GM21619 (cell line): ENCODE data around the gene TUBB3.
"Not testable (repeated sequence)": the region's sequence is repeated elsewhere in the genome, so short reads cannot be mapped to it uniquely, and the experiment has no call there.

Experiments
- ATAC-seq: cut with Tn5 transposase; IDR thresholded peaks from one replicate; pipeline ENCODE4 v1.9.1; 2021; ENCODE audit not compliant: unreplicated experiment

Gene TUBB3

DNA sequence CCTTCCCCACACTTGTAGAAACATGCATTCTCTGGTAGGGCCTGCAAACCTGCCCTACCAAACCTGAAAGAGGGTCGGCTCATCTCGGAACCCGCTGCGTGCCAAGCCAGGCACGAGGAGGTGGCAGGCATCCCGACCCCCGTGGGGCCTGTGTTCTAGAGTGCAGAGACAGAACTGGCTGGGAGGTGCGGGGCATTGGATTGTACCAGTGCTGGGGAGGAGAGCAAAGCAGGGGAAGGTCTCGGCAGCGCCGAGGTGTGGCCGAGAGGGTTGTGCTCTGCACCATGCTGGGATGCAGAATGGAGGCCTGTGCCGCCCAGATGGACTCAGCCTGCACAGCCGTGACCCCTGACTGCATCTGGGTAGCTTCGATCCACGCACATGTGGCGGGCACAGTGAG is 22.3 kb upstream of the TUBB3 start:
- ATAC-seq = no peak

DNA sequence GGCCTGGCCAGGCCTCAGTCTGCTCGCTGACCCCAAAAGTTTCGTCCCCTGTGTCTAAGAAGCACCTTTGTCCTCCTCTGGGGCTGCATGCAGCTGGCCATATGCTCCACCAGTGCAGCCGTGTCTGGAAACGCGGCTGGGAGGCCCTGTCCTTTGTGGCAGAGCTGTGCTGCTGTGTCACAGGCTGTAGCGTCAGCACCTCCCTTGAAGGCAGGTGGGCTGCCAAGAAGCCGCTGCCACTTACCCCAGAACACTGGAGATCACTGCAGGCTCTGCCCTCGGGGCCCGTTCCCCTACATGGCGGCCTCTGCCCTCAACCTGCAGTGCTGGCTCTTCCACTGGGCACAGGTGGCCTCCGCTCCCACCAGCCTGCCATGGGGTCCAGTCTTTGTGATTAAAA is 20.2 kb upstream of the TUBB3 start:
- ATAC-seq = no peak

DNA sequence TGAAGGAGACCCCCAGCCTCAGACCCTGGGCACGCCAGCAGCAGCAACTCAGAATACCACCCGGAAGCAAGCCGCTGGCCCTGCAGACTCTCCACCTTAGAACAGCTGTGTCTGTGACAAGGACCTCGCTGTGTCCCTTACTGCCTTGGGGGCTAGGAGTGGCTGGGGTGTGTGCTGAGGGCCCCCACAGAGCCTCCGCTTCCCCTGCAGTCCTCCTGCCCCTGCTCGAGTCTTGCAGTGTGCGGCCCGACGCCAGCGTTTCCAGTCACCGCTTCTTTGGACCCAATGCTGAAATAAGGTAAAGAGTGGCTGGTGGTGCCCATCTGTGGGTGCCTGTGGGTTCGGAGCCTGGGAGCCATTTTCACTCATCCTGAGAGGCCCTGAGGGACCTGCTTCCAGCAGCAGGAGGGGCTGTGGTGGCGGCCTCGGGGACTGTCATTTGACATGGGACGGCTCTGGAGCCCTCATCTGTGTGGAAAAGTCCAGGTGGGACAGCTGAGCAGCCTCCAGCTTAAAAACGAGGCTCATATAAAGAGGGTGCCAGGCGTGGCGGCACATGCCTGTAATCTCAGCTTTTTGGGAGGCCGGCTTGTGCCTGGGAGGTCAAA is 19.1 kb upstream of the TUBB3 start:
- ATAC-seq = no peak

DNA sequence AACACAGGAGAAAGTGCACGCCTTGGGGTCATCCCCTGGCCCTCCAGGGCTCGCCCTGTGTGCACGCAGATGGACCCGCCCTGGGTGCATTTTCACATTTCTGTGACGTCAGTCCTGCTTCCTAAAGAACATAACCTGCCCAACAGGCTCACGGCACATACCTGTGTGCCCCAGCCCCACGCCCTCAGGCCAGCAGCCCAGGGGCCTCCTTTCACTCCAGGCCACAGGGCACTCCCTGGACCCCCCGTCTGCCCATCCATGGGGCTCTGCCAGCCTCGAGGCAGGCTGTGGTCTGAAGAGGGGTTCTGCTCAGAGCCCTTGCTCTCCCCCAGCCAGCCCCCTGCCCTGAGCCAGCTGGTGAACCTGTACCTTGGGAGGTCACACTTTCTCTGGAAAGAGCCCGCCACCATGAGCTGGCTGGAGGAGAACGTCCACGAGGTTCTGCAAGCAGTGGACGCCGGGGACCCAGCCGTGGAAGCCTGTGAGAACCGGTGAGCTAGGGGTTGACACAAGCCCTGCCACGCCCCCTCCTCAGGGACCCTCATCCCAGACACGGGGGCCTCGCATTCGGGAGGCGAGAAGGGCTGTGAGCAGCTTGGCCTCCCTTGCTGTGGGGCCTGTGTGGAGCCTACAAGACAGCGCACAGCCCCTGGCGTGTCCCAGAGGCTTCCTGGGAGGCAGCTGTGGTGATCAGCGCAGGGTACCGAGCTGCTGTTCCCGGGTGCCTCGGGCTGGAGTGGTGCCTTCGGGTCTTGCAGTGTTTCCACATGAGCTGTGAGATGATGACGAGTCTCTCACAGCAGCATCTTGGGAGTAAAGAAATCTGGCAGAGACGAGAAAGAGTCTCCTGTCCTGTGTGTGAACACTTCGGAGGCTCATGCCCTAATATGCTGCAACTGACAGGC is 18.3 kb upstream of the TUBB3 start:
- ATAC-seq = no peak

DNA sequence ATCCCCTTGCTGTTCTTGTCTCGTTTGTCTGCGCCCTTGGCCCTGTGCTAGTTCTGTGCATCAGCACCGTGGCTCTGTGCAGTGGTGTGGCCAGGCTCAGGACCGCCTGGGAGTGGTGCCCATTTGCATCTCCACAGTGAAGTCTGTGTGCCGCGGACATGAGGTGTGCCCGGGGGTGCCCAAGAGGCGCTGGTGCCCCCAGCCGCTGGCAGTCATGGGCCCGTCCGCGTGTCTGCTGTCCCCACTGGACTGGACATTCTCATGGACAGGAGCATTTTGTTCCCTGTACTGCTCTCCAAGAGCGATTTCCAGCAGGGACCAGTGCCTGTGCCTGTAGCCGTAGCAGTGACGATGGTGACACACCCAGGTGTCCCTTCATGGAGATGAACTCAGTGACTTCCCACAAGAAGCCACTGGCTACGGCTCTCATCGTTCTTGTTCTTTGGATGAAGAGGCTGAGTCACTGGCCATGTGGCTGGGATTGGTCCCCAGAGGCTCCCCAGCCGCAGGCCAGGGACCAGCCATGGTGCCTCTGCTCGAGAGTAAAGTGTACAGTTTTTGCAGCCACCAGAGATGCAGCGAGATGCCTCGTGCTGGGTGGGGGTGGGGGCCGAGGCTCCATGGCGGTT is 17.5 kb upstream of the TUBB3 start:
- ATAC-seq = no peak

DNA sequence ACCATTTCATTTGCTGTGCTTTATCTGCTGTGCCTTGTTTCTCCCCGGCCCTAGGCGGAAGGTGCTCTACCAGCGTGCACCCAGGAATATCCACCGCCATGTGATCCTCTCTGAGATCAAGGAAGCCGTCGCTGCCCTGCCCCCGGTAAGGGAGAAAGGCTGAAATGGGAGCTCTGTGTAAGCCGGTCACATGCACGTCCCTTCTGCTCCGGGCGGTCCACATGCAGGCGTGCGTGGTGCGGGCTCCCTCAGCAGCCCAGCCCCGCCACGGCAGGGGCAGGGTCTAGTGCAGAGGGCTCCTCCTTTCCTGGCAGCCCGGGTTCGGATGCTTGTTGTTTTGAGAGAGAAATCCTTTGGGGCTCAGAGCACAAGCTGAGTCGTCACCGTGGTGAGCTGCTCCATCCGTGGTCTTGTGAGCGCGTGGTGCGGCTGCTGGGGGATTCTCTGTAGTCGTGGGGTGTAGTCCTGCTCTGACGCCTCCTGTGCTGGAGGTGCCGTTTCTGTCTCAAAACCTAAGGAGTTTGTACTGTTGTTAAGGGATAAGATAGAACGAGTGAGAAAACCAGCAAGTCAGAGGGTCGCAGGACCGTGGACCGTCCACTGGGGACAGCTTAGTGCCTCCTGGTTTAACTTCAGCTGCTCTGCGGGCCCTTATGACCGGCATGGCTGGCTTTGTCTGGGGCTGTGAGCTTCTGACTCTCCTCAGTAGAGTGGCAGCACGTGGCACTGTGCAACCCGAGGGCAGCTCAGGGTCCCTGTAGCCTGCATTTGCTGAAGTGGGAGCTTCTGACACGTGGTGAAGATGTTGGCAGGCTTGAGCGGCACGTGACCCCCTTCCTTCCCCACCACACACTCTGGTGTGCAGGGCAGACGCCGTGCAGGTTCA is 16.8 kb upstream of the TUBB3 start:
- no peak for ATAC-seq

DNA sequence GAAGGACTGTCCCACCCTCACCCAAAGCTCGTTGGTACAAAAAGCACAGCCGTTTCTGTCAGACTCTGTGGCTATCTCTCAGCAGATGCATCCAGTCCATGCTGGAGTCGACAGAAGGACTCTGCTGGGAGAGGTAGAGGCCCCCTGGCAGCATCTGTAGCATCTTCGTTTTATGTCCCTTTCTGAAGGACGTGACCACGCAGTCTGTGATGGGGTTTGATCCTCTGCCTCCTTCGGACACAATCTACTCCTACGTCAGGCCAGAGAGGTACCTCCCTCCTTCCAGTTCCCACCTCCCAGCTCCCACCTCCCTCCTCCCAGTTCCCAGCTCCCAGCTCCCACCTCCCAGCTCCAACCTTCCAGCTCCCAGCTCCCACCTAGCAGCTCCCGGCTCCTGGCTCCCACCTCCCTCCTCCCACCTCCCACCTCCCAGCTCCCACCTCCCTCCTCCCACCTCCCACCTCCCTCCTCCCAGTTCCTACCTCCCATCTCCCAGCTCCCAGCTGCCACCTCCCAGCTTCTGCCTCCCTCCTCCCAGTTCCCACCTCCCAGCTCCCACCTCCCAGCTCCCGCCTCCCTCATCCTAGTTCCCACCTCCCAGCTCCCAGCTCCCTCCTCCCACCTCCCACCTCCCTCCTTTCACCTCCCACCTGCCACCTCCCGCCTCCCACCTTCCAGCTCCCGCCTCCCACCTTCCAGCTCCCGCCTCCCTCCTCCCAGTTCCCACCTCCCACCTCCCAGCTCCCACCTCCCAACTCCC is 15.9 kb upstream of the TUBB3 start:
- ATAC-seq = no peak

DNA sequence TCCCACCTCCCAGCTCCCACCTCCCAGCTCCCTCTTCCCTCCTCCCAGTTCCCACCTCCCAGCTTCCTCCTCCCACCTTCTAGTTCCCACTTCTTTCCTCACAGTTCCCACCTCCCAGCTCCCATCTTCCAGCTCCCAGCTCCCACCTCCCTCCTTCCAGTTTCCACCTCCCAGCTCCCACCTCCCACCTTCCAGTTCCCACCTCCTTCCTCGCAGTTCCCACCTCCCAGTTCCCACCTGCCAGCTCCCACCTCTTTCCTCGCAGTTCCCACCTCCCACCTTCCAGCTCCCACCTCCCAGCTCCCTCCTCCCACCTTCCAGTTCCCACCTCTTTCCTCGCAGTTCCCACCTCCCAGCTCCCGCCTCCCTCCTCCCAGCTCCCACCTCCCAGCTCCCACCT is 14.9 kb upstream of the TUBB3 start:
- no peak for ATAC-seq

DNA sequence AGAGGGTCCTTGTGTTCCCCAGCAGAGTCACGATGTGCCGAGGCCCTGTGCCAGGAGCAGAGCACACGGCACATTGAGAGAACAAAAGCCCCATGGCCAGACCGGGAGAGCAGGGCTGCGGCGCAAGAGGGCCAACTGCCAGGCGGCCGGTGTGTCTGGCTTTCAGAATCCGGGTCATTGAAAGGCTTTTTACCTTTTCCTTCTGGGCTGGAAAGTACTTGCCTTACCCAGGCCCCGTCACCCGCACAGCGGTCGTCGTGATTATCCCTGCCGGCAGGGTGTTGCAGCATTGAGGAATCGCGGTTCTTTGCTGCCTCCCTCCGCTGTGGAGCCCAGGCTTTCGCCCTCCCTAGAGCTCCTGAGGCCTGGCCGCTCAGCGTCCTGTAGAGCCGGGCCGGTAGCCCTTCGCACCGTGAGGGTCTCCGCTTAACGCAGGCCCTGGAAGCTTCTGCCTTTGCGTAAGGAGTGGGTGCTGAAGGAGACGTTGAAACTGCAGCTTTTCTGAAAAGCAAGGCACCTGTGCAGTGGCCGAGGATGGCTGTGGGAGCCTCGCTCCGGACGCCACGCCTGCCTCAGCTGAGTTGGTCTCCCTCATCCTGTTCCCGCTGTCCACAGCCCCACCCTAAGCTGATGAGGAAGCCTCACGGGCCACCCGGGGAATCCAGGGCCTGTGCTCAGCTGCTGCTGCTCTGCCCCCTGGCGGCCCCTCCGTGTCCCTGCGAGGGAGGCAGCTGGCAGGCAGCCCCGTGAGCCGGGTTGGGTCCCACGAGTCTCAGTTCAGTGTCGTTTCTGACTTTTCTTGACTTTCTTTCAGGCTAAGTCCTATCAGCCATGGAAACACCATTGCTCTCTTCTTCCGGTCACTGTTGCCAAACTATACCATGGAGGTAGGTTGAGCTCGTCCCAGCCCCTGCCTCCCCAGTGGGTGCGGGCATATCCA is 13.1 kb upstream of the TUBB3 start:
- no peak for ATAC-seq

DNA sequence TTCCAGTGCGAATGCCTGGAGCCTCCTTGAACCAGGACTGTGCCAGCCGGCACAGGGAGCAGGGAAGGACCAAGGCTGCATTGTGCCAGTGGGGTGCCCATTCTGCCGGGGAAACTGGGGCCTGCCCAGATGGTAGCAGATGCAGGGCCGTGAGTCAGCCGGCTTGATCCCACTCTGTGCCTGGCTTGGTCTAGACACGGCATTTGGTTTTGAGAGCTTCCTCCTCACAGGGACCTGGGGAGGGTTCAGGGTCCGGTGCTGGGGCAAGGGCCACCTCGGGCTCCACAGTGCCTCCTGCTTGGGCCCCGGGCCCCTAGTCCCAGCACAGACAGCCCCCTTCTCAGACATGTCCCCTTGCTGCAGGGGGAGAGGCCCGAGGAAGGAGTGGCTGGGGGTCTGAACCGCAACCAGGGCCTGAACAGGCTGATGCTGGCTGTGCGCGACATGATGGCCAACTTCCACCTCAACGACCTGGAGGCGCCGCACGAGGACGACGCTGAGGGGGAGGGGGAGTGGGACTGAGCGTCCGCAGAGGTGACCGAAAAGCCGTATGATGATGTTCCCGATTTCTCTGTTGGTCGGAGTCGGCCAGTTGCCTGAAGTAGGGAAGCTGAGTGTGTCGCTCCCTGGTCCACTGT is 12.3 kb upstream of the TUBB3 start:
- no peak for ATAC-seq

DNA sequence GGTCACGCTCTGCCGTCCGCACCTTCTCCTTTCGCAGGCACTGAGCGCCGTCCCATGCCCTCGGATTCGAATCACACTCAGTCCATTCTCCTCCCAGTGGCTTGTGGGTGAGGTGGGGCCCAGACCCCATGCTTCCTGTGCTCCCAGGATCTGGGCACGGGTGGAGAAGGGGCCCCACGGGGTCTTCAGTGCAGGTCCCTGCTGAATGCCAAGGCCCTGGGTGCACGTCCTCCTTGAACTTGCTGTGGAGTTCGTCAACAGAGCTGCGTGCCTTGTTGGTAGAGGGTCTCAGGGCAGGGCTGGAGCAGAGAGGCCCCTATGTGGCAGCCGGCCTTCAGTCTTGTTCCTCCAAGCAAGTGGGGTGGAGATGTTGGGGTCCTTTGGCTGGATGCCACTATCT is 11.8 kb upstream of the TUBB3 start:
- no peak for ATAC-seq

DNA sequence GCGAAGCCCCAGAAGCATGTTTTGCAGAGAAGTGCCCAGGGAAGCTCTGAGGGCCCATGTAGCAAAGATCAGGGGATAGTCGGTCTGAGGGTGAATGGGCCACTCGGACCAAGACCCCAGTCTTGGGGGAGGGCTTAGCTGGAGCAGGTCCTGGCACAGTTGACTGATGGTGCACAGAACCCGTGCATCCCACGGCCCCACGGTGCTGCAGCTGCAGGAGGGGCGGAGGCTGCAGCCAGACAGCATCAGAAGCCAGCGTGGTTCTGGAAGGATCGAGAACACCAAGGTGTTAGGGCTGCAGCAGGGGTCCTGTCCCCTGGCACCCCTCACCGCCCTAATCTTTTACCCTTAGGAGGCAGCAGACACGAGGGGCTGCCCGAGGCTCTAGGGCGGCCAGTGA is 11.0 kb upstream of the TUBB3 start:
- no peak for ATAC-seq

DNA sequence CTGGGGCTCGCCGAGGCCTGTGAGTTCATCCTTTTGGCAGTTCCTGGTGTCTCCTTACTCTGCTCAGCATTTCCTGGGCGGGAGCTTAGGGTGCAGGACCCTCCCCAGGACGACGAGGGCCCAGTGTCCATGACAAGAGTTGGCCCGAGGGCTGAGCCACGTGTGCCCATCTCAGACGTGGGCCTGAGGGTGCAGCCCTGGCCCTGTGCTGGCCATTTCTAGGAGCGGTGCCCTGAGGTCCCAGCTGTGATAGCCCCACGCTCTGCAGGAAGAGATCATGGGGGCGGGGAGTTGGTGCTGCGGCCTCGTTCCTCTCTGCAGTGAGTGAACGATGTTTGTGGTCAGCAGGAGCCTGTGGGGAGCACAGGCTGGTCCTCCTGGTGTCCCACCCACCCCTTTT is 10.5 kb upstream of the TUBB3 start:
- ATAC-seq = no peak

DNA sequence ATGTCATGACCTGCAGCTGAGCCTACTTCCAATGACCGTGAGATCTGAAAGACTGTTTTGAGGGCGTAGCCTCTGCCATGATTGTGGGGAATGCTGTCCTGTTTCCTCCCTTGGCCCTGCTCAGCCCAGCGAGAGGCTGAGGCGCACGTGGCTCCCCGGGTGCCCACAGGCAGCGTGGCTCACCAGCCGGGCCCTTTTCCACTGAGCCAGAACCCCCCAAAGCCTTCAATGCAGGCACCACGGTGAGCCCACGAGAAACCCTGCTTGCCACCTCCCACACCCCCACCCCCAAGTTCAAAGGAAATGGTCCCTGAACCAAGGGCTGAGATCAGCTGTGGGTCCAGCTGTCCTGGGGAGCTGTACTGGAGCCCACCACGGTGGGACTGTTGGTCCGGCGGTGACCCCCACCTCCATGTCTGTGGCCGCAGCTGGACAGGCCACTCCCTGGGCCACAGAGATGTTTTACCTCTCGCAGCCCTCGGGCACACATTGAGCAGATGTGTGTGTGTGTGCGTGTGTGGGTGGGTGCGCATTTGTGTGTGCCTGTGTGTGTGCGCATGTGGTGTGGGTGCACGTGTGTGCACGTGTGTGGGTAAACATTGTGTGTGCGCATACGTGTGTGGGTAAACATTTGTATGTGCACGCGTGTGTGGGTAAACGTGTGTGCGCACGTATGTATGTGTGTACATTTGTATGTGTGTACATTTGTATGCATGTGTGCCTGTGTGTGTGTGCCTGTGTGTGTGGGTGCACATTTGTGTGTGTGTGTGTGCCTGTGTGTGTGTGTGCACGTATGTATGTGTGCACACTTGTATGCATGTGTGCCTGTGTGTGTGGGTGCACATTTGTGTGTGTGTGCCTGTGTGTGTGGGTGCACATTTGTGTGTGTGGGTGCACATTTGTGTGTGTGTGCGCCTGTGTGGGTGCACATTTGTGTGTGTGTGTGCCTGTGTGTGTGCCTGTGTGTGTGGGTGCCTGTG is 9.4 kb upstream of the TUBB3 start:
- no peak for ATAC-seq

DNA sequence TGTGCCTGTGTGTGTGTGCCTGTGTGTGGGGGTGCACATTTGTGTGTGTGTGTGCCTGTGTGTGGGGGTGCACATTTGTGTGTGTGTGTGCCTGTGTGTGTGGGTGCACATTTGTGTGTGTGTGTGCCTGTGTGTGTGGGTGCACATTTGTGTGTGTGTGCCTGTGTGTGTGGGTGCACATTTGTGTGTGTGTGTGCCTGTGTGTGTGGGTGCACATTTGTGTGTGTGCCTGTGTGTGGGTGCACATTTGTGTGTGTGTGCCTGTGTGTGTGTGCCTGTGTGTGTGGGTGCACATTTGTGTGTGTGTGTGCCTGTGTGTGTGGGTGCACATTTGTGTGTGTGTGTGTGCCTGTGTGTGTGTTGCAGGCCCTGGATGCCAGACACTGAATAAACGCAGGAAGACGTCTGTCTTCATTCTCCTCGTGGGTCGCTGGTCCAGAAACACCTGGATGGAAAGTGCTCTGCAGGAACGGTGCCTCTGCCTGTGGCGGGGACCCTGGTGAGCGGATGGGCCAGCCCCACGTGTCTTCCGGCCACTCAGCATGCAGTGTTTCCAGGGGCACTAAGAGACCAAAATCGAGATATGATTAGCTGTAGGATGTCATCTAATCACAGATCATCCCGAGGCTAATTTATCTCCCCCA is 8.4 kb upstream of the TUBB3 start:
- ATAC-seq = not testable (repeated sequence)

DNA sequence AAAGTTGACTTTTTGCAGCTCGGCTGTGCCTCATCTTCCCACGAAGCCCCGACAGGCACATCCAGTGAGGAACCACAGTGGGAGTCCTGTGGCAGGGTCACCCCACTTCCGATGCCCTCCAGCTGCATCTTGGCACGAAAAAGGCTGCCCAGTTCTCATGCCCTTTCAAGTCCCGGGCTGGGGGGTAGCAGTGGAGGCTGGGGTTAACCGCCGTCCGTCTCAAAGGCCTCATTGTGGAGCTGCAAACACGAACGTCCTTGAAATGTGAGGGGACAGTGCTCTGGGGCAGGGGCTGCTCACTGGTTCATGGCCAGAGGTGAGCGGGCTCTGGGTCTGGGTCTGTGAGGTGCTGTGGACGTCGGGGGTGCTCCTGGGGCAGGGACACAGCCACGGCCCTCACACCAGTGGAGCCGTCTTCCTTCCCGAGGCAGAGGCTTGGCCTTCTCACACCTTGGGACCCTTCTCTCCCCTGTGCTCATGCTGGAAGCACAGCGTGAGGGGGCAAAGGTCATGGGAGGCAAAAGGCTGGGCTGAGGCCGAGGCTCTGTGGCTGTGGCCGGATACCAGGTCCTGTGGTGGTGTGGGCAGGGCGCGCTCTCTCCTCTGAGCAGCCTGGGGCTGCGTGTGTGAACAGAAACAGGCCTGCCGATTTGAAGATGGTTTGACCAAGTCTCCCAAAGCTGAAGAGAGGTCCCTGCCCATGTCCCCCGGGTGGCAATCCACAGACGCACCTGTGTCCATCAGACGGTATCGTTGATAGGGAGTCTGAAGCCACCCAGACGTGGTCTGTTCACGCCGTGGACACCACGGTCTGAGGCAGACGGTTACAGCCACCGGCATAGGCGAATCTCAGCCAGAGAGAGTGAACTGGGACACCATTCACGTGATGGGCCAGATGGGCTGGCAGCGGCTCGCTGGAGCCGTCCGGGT is 7.6 kb upstream of the TUBB3 start:
- ATAC-seq = no peak
